HG02870 (cell line): ENCODE data around the gene BRPF3.

Experiments
- ATAC-seq: cut with Tn5 transposase; IDR thresholded peaks from one replicate; pipeline ENCODE4 v1.9.1; 2021; ENCODE audit warnings: mild to moderate bottlenecking, moderate library complexity; ENCODE audit not compliant: unreplicated experiment

BRPF3 gene

GRCh38 chr6:36227379-36228228 is 31.1 kb downstream of the BRPF3 start:
- no peak for ATAC-seq

GRCh38 chr6:36229223-36229622 is 32.7 kb downstream of the BRPF3 start:
- no peak for ATAC-seq

GRCh38 chr6:36230371-36230770 is 33.8 kb downstream of the BRPF3 start:
- ATAC-seq, result no peak

- ATAC-seq, result no peak
These were observed 35.6 kb downstream of the BRPF3 start for GRCh38 chr6:36232172-36232571.

GRCh38 chr6:36235309-36235708 is 38.8 kb downstream of the BRPF3 start:
- no peak for ATAC-seq

GRCh38 chr6:36235862-36236261 is 39.3 kb downstream of the BRPF3 start:
- no peak for ATAC-seq

GRCh38 chr6:36239774-36240173 is 43.2 kb downstream of the BRPF3 start:
- ATAC-seq, result no peak

GRCh38 chr6:36241728-36242127 is 45.2 kb downstream of the BRPF3 start:
- no peak for ATAC-seq

GRCh38 chr6:36242161-36242560 is 45.6 kb downstream of the BRPF3 start:
- ATAC-seq, result no peak

GRCh38 chr6:36242626-36243025 is 46.1 kb downstream of the BRPF3 start:
- no peak for ATAC-seq

GRCh38 chr6:36243562-36244212 is 47.1 kb downstream of the BRPF3 start:
- ATAC-seq, result no peak

- ATAC-seq, result no peak
These were observed 48.2 kb downstream of the BRPF3 start for GRCh38 chr6:36244641-36245280.

- ATAC-seq, result no peak
These were observed 49.1 kb downstream of the BRPF3 start for GRCh38 chr6:36245572-36246061.

GRCh38 chr6:36246506-36247268 is 50.1 kb downstream of the BRPF3 start:
- no peak for ATAC-seq

GRCh38 chr6:36247693-36248092 is 51.1 kb downstream of the BRPF3 start:
- no peak for ATAC-seq

GRCh38 chr6:36248980-36249379 is 52.4 kb downstream of the BRPF3 start:
- no peak for ATAC-seq

GRCh38 chr6:36249536-36249935 is 53.0 kb downstream of the BRPF3 start:
- ATAC-seq, result no peak

GRCh38 chr6:36252005-36252404 is 55.5 kb downstream of the BRPF3 start:
- ATAC-seq, result no peak

- ATAC-seq, result no peak
These were observed 67.0 kb downstream of the BRPF3 start for GRCh38 chr6:36263390-36264000.

GRCh38 chr6:36265744-36266143 is 69.2 kb downstream of the BRPF3 start:
- ATAC-seq, result no peak
